Ramos (cell line): Measurements from ENCODE around the gene IL18.
"Not testable (repeated sequence)": the region's sequence is repeated elsewhere in the genome, so short reads cannot be mapped to it uniquely, and the experiment has no call there.

Source experiments
- in situ Hi-C: fragments of 300-500 bp; cut with MboI; formaldehyde crosslinking; loops from one replicate; pipeline ENCODE4 v1.14.3; 2022; ENCODE audit warnings: low sequenced_read_pairs; ENCODE audit not compliant: unreplicated experiment

Gene IL18

DNA sequence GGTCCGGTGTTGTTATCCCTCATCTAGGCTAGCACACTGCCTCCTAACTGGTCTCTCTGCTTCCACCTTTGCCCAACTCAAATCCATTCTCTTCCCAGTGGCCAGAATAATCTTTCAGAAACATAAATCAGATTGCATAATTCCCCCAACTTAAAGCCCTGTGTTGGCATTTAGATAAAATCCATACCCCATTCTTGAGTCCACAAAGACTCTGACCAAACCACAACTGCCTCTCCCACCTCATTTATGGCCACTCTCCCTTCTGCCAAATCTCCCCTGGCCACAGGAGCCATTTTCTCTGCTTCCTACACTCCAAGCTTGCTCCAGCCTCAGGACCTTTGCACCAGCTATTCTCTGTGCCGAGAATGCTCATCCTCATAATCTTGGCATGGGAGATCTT lies 36.8 kb downstream of the IL18 start:
- in situ Hi-C loops, result no loop called here

GRCh38 chr11:112123129-112123528 lies 40.8 kb downstream of the IL18 start:
- in situ Hi-C loops, result no loop called here

GRCh38 chr11:112121981-112122615 lies 41.8 kb downstream of the IL18 start:
- in situ Hi-C loops, result no loop called here

- in situ Hi-C loops, result no loop called here
These were observed 45.7 kb downstream of the IL18 start for GRCh38 chr11:112118176-112118575.

DNA sequence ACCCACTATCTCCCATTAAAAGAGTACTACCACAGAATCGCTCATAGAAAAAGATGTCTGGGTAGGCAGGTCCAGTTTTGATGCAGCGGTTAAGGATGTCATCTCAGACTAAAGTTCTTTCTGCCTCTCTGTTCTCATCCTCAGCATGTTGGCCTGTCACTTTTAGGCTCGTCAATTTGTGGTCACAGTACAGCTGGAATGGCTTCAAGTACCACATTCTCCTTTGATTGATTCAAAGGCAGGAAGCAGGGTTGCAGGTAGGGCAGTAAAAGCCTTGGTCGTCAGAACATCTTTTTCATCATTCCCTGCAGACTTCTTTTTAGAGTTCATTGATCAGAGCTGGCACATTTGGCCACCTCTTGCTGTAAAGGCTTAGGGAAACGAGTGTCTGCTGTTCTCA lies 48.5 kb downstream of the IL18 start:
- in situ Hi-C loops, result no loop called here

DNA sequence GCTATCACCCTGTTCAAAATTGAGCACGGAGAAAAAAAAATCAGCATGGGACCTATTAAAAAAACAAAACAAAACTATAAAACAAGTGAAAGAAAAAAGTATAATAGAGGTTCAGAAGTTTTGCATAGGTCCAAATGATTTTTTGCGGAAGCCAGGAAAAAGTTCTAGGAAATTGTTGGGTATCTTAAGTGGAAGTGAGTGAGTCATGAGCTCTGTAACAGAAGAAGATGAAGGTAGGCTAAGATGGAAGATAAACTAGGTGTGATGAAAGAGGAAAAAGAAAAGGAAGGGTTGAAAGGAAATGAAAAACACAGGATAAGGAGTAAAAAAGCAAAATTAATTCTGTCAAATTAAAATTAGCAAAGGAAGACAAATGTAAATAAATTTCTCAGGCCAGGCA lies 49.4 kb downstream of the IL18 start:
- in situ Hi-C loops, result no loop called here

DNA sequence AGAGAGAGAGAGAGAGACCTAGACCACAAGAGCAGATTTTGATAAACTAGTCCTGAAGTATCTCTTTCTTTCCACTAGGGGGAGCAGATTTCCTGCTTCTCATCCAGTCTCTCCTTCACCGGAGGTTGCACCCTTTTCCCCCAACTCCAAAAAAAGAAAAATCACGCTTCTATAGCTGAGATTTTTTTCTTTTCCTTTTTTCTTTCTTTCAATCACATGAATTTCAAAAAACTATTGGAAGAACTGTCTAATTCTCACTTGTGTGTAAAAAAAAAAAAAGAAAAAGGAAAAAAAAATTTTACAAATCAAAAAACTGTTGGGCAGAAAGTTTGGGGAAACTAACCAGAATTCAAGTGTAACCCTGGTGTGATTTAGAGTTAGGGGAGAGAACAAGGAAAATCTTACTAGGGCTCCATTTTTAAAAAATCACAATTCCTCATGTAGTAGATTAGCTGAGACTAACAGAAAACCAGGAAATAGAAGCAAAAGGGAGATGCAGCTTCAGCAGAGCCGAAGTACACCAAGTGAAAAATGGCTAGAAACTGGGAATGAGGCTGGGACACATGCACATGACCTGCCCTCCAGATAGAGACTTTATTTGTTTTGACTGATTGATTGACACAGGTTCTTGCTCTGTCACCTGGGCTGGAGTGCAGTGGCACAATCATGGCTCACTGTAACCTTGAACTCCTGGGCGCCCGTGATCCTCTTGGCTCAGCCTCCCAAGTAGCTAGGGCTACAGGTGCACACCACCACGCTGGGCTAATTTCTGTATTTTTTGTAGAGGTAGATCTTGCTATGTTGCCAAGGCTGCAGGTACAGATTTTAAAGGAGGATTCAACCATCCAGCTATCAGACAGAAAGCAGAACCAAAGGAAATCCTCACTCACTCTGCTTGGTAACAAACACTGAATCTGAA lies 50.1 kb downstream of the IL18 start:
- in situ Hi-C loops, result no loop called here

DNA sequence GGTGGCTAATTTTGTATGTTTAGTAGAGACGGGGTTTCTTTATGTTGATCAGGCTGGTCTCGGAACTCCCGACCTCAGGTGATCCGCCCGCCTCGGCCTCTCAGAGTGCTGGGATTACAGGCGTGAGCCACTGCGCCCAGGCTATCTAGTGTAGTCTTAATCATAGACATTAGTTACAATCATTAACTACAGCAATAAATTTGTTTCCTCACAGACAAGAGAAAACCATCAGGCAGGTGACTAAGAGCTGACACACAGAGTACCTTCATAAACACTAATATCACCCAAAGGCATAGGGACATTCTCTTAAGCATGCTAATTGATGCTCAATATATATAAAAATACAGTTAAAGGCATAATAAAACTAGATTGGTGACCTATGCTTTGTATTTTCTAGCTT lies 57.8 kb downstream of the IL18 start:
- in situ Hi-C loops, result no loop called here

- in situ Hi-C loops, result no loop called here
These were observed 60.4 kb downstream of the IL18 start for GRCh38 chr11:112103446-112103845.

GRCh38 chr11:112100462-112100861 lies 63.4 kb downstream of the IL18 start:
- in situ Hi-C loops, result no loop called here

DNA sequence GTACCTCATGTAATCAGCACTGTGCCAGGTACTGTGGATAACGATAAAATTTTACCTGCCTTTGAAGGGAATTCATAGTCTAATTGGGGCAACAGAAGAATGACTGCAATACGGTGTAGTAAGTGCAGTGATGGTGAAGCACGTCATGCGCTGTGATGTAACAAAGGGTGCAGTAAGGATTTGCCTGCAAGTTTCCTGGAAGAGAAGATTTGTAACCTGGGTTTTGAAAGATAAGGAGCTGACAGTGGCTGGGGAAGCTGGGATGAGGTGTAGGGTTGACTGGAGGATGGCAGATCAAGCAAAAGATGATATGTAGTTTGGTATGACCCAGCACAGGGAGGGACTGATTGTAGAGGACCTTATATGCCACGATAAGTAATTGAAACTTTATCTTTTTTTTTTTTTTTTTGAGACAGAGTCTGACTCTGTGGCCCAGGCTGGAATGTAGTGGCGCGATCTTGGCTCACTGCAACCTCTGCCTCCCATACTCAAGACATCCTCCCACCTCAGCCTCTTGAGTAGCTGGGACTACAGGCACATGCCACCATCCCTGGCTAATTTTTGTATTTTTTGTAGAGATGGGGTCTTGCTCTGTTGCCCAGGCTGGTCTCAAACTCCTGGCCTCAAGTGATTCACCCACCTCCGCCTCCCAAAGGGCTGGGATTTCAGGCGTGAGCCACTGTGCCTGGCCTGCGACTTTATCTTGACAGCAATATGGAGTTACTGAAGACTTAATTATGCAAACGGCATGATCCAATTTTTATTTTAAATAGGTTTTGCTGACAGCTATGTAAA lies 66.0 kb downstream of the IL18 start:
- in situ Hi-C loops, result no loop called here

DNA sequence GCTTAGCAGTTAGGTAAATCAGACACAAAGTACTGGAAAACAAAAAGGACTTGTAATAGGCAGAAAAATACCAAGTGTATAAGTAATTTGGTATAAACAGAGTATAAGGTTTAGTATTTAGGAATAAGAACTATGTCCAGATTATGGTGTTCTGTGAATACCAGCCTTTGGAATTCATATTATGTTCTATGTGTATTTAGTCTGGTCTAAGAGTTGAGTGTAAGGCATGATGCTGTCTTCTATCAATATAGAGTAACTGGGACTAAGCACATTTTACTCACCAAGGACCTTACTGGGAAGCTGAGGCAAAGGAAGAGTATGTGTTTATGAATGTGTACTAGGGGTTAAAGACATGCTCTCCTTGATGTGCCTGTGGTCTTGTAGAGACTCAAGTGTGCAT lies 67.7 kb downstream of the IL18 start:
- in situ Hi-C loops, result no loop called here

DNA sequence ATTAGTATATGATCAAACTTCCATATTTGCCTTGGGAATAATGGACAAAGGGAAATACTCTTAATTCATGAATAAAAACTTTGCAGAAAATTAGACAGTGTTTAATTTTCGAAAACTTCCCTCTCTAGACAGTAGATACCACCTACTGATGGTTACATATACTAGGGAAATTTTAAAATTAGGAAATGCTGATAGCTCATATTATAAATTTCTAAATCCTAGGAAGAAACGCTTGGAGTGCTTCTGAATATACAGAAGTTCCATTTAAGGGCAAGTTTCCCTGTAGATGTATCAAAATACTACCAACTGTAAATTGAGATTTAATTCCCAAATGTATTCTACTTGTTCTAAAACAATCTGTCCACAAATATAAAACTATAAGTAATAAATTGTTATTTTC lies 68.6 kb downstream of the IL18 start:
- in situ Hi-C loops, result not testable (repeated sequence)
